ENCODE results near the gene KLK3.

DNA sequence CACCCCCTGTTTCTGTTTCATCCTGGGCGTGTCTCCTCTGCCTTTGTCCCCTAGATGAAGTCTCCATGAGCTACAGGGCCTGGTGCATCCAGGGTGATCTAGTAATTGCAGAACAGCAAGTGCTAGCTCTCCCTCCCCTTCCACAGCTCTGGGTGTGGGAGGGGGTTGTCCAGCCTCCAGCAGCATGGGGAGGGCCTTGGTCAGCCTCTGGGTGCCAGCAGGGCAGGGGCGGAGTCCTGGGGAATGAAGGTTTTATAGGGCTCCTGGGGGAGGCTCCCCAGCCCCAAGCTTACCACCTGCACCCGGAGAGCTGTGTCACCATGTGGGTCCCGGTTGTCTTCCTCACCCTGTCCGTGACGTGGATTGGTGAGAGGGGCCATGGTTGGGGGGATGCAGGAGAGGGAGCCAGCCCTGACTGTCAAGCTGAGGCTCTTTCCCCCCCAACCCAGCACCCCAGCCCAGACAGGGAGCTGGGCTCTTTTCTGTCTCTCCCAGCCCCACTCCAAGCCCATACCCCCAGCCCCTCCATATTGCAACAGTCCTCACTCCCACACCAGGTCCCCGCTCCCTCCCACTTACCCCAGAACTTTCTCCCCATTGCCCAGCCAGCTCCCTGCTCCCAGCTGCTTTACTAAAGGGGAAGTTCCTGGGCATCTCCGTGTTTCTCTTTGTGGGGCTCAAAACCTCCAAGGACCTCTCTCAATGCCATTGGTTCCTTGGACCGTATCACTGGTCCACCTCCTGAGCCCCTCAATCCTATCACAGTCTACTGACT lies at the start of gene KLK3:
- TF ChIP-seq, protein P1, sequence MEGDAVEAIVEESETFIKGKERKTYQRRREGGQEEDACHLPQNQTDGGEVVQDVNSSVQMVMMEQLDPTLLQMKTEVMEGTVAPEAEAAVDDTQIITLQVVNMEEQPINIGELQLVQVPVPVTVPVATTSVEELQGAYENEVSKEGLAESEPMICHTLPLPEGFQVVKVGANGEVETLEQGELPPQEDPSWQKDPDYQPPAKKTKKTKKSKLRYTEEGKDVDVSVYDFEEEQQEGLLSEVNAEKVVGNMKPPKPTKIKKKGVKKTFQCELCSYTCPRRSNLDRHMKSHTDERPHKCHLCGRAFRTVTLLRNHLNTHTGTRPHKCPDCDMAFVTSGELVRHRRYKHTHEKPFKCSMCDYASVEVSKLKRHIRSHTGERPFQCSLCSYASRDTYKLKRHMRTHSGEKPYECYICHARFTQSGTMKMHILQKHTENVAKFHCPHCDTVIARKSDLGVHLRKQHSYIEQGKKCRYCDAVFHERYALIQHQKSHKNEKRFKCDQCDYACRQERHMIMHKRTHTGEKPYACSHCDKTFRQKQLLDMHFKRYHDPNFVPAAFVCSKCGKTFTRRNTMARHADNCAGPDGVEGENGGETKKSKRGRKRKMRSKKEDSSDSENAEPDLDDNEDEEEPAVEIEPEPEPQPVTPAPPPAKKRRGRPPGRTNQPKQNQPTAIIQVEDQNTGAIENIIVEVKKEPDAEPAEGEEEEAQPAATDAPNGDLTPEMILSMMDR (IDR thresholded peaks at IDR 0.05): no peak
- no peak for TF ChIP-seq EZH2 (IDR thresholded peaks at IDR 0.05; ENCODE audit: borderline replicate concordance, insufficient read depth, low read depth, low read length, poor library complexity, severe bottlenecking)
